Hepatocyte (in vitro differentiated cells): ENCODE results near the gene SLC44A3.

ENCODE experiments used
- CTCF ChIP-seq: fragments of 200-600 bp; sonication (generic); IDR thresholded peaks from 2 replicates; pipeline ENCODE4 v1.5.1; 2016; ENCODE audit warnings: antibody characterized with exemption, mild to moderate bottlenecking; ENCODE audit not compliant: poor library complexity
- EZH2 ChIP-seq: fragments of 200-600 bp; sonication (generic); IDR thresholded peaks from 2 replicates; pipeline ENCODE4 v1.6.1; 2016; ENCODE audit warnings: antibody characterized with exemption, mild to moderate bottlenecking, borderline replicate concordance

- no peak for TF ChIP-seq CTCF
- no peak for TF ChIP-seq EZH2
These were observed 101.8 kb downstream of the SLC44A3 start for GRCh38 chr1:94921977-94922376.
